HG03565 (cell line): Measurements from ENCODE around the gene MUC5B.
"Not testable (repeated sequence)": the region's sequence is repeated elsewhere in the genome, so short reads cannot be mapped to it uniquely, and the experiment has no call there.

Source experiments
- ATAC-seq: cut with Tn5 transposase; IDR thresholded peaks from one replicate; pipeline ENCODE4 v1.9.1; 2021; ENCODE audit warnings: mild to moderate bottlenecking, moderate library complexity; ENCODE audit not compliant: unreplicated experiment

The MUC5B gene

GRCh38 chr11:1222491-1223345 lies at the start of gene MUC5B:
Gene MUC5B (plus strand): TSS chr11:1223066. CDS start chr11:1223124, 58 bp downstream.
- no peak for ATAC-seq

GRCh38 chr11:1173396-1173795 lies 49.5 kb upstream of the MUC5B start:
- ATAC-seq, result not testable (repeated sequence)

- ATAC-seq, result no peak
Observed at GRCh38 chr11:1174441-1175370, 48.2 kb upstream of the MUC5B start.

GRCh38 chr11:1175461-1176223 lies 47.2 kb upstream of the MUC5B start:
- no peak for ATAC-seq

GRCh38 chr11:1176224-1177019 lies 46.4 kb upstream of the MUC5B start:
- ATAC-seq, result no peak

GRCh38 chr11:1177020-1177770 lies 45.7 kb upstream of the MUC5B start:
- no peak for ATAC-seq

- ATAC-seq, result no peak
Observed at GRCh38 chr11:1177771-1178090, 45.1 kb upstream of the MUC5B start.

GRCh38 chr11:1178201-1178885 lies 44.5 kb upstream of the MUC5B start:
- ATAC-seq, result no peak

GRCh38 chr11:1178906-1179305 lies 44.0 kb upstream of the MUC5B start:
- ATAC-seq, result no peak

GRCh38 chr11:1179641-1180040 lies 43.2 kb upstream of the MUC5B start:
- ATAC-seq, result no peak

GRCh38 chr11:1180171-1180570 lies 42.7 kb upstream of the MUC5B start:
- ATAC-seq, result no peak

- ATAC-seq, result no peak
Observed at GRCh38 chr11:1180947-1181391, 41.9 kb upstream of the MUC5B start.

- ATAC-seq, result no peak
Observed at GRCh38 chr11:1181420-1181819, 41.4 kb upstream of the MUC5B start.

GRCh38 chr11:1181853-1182535 lies 40.9 kb upstream of the MUC5B start:
- ATAC-seq, result no peak

GRCh38 chr11:1184139-1184538 lies 38.7 kb upstream of the MUC5B start:
- ATAC-seq, result not testable (repeated sequence)

- not testable (repeated sequence) for ATAC-seq
Observed at GRCh38 chr11:1188451-1189130, 34.3 kb upstream of the MUC5B start.

GRCh38 chr11:1189816-1190215 lies 33.0 kb upstream of the MUC5B start:
- not testable (repeated sequence) for ATAC-seq
